ENCODE results near the gene ATG5.

DNA sequence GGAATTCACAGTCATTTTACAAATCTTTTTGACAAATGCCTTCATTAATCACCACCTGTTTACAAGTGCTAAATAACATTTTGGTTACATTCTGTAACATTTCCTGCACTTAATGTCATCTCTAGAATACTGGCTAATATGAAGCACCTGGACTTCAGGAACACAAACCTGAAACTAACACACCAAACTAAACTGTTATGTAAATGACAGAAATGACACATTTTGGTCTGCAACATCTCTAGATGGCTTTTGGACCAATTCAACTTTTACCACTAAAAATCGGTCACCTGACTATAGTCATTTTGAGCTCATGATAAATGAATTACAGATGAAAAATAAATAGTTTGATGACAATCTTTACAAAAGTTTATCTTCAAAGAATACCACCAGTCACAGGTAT, 80.6 kb downstream of the ATG5 start:
- TF ChIP-seq, protein P1, sequence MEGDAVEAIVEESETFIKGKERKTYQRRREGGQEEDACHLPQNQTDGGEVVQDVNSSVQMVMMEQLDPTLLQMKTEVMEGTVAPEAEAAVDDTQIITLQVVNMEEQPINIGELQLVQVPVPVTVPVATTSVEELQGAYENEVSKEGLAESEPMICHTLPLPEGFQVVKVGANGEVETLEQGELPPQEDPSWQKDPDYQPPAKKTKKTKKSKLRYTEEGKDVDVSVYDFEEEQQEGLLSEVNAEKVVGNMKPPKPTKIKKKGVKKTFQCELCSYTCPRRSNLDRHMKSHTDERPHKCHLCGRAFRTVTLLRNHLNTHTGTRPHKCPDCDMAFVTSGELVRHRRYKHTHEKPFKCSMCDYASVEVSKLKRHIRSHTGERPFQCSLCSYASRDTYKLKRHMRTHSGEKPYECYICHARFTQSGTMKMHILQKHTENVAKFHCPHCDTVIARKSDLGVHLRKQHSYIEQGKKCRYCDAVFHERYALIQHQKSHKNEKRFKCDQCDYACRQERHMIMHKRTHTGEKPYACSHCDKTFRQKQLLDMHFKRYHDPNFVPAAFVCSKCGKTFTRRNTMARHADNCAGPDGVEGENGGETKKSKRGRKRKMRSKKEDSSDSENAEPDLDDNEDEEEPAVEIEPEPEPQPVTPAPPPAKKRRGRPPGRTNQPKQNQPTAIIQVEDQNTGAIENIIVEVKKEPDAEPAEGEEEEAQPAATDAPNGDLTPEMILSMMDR (optimal IDR thresholded peaks at IDR 0.05 in 1 of 3, IDR thresholded peaks at IDR 0.05 in 1 of 3, conservative IDR thresholded peaks at IDR 0.05 in 1 of 3; ENCODE audit: extremely low read depth in 1 of 3, insufficient read depth in 2 of 3, low read length in 3 of 3): no peak
- no peak for TF ChIP-seq EZH2 (IDR thresholded peaks at IDR 0.05; ENCODE audit: low read length)

Measured in keratinocyte (primary cell).